ENCODE measurements around the gene GHRHR. TPM values are rescaled to one million over a fixed set of nuclear protein-coding genes. Genes with fewer than 3 reads are reported as not detected.

Gene GHRHR
- polyA plus RNA-seq, 3 donors: not detected

DNA sequence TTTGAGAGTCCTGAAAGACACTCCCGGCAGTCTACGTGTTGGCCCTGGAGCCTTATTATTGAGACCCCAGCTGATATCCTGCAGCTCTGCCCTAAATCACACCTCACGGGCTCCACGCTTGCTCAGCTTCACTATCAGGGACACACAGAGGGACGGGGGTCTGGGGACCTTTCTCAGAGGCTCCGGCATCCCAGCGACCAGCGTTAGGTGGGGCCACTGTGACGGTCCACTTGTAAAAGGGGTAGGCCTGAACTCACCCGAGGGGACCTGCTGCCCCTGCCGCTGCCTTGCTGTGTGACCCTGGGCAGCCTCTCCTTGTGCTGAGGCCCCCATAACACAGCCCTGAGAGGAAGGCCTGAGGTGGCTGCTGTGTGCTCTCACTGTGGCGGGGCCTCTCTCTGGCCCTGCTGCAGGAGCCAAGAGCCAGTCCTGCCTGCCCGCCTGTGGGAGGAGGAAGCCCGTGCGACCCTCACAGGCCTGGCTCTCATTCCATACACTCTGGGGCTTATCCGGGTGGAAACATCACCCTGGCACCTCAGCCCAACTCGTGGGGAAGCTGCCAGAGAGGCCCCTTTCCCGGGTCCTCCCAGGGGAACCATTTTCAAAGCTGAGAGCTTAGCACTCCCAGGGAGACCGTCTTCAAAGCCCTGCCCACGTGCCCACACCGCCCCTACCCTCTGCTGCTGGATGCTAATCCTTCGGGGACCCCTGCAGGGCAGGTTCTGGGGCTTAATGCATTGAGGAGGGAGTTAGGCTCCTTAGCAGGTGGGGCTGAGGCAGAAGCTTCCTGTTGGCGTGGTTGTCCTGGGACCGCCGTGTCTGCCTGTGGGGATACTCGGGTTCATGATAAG lies 30.4 kb upstream of the GHRHR start:
- 92% methylated on average over 24 of the region's 26 CpGs for WGBS (ENCODE audit: insufficient coverage)
- DNase-seq: peak in 1 of 3 donors; percentile 3
- Mint-ChIP-seq H3K27me3 (ENCODE audit: low read depth in 3 of 3) (peaks cover 4 to 11% (median 10%) of the 10 kb centered on the region in 3 donors), H3K36me3 (no peaks in the 10 kb centered on the region), H3K9me3 (peaks cover 0 to 3% (median 0%) of the 10 kb centered on the region in 7 donors), H3K27ac (no peak overlapping the region), H3K4me3 (no peak overlapping the region), H3K4me1 (no peaks in the 10 kb centered on the region)
- Histone ChIP-seq H2AFZ (ENCODE audit: insufficient read depth, low read depth, low read length, poor library complexity, severe bottlenecking) (no peak overlapping the region), H3K9me3 (replicated peaks in 1 of 2; ENCODE audit: control insufficient read depth in 1 of 2, insufficient read depth in 1 of 2, low read length in 2 of 2) (no peaks in the 10 kb centered on the region), H3K36me3 (replicated peaks in 1 of 2; ENCODE audit: control insufficient read depth in 1 of 2, insufficient read depth in 2 of 2, low read length in 2 of 2) (no peaks in the 10 kb centered on the region), H3K27me3 (ENCODE audit: control insufficient read depth in 2 of 2, insufficient read depth in 2 of 2, low read length in 2 of 2) (peaks cover 0 to 6% of the 10 kb centered on the region in 2 donors), H3K9ac (ENCODE audit: insufficient read depth, low read length, poor library complexity, severe bottlenecking) (no peak overlapping the region), H3K4me3 (replicated peaks in 1 of 3; ENCODE audit: low read depth in 2 of 3, low read length in 3 of 3) (no peak overlapping the region), H3K4me1 (ENCODE audit: control insufficient read depth in 1 of 2, insufficient read depth in 2 of 2, low read length in 2 of 2) (no peaks in the 10 kb centered on the region), H3K4me2 (replicated peaks; ENCODE audit: extremely low read depth, low read length, poor library complexity, severe bottlenecking) (no peak overlapping the region), H4K20me1 (ENCODE audit: insufficient read depth, low read length) (no peaks in the 10 kb centered on the region), H3K79me2 (ENCODE audit: insufficient read depth, low read length) (no peaks in the 10 kb centered on the region), H3K27ac (ENCODE audit: low read depth in 1 of 2, low read length in 2 of 2) (no peak overlapping the region)
- TF ChIP-seq, protein P1, sequence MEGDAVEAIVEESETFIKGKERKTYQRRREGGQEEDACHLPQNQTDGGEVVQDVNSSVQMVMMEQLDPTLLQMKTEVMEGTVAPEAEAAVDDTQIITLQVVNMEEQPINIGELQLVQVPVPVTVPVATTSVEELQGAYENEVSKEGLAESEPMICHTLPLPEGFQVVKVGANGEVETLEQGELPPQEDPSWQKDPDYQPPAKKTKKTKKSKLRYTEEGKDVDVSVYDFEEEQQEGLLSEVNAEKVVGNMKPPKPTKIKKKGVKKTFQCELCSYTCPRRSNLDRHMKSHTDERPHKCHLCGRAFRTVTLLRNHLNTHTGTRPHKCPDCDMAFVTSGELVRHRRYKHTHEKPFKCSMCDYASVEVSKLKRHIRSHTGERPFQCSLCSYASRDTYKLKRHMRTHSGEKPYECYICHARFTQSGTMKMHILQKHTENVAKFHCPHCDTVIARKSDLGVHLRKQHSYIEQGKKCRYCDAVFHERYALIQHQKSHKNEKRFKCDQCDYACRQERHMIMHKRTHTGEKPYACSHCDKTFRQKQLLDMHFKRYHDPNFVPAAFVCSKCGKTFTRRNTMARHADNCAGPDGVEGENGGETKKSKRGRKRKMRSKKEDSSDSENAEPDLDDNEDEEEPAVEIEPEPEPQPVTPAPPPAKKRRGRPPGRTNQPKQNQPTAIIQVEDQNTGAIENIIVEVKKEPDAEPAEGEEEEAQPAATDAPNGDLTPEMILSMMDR (IDR thresholded peaks at IDR 0.05): no peak
- intact Hi-C loops (cut with micrococcal nuclease): no loop called here

DNA sequence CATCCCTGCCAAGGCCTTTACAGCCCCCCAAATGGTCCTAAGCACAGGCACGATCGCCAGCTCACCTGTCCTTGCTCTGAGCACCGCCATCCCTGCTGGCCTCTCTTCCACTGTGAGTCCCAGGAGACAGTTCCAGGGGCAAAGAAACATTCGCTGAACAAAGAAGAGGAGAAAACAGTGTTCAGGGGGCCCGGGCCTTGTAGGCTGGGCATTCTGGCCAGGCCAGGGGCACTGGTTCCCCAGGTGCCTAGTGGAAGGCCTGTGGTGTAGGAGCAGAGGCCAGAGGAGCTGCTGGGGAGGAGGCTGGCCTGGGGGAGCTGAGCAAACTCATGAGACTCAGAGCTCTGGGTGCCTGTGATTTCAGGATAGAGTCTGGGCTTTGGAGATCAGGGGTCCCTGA lies 29.5 kb upstream of the GHRHR start:
- H3K27ac ChIP-seq (ENCODE audit: low read depth in 1 of 2, low read length in 2 of 2): no peak overlapping the region
- no peak overlapping the region for H3K4me2 ChIP-seq (replicated peaks; ENCODE audit: extremely low read depth, low read length, poor library complexity, severe bottlenecking)
- H3K36me3 Mint-ChIP-seq: no peaks in the 10 kb centered on the region

More for the DNA sequence above, 29.5 kb upstream of the GHRHR start:
- Histone ChIP-seq H3K9ac (ENCODE audit: insufficient read depth, low read length, poor library complexity, severe bottlenecking) (no peak overlapping the region), H3K9me3 (replicated peaks in 1 of 2; ENCODE audit: control insufficient read depth in 1 of 2, insufficient read depth in 1 of 2, low read length in 2 of 2) (no peaks in the 10 kb centered on the region), H3K79me2 (ENCODE audit: insufficient read depth, low read length) (no peaks in the 10 kb centered on the region), H3K36me3 (replicated peaks in 1 of 2; ENCODE audit: control insufficient read depth in 1 of 2, insufficient read depth in 2 of 2, low read length in 2 of 2) (no peaks in the 10 kb centered on the region), H2AFZ (ENCODE audit: insufficient read depth, low read depth, low read length, poor library complexity, severe bottlenecking) (no peak overlapping the region), H3K4me3 (replicated peaks in 1 of 3; ENCODE audit: low read depth in 2 of 3, low read length in 3 of 3) (no peak overlapping the region), H3K27me3 (ENCODE audit: control insufficient read depth in 2 of 2, insufficient read depth in 2 of 2, low read length in 2 of 2) (peaks cover 0 to 10% of the 10 kb centered on the region in 2 donors), H3K4me1 (ENCODE audit: control insufficient read depth in 1 of 2, insufficient read depth in 2 of 2, low read length in 2 of 2) (no peaks in the 10 kb centered on the region), H4K20me1 (ENCODE audit: insufficient read depth, low read length) (no peaks in the 10 kb centered on the region)
- no peaks in the 10 kb centered on the region for H3K4me1 Mint-ChIP-seq
- H3K27me3 Mint-ChIP-seq (ENCODE audit: low read depth in 3 of 3): peaks cover 4 to 14% (median 10%) of the 10 kb centered on the region in 3 donors
- TF ChIP-seq, protein P1 (IDR thresholded peaks at IDR 0.05): no peak
- intact Hi-C loops (cut with micrococcal nuclease): no loop called here
- no peak overlapping the region for H3K4me3 Mint-ChIP-seq
- no peak for DNase-seq
- H3K27ac Mint-ChIP-seq: no peak overlapping the region
- H3K9me3 Mint-ChIP-seq: peaks cover 0 to 2% (median 0%) of the 10 kb centered on the region in 7 donors
- 71% methylated on average over 5 of the region's 5 CpGs for WGBS (ENCODE audit: insufficient coverage)

Measured in CD14-positive monocyte (primary cell).